Fibroblast of lung (primary cell): ENCODE measurements around the gene HUS1B. TPM values are rescaled to one million over a fixed set of nuclear protein-coding genes. Genes with fewer than 3 reads are reported as not detected.

Experiments
- DNase-seq, 2 donors: peaks; one replicate each; pipeline versions ENCODE4 v3.0.0 to v3.0.0-alpha.2; 2010; ENCODE audit warnings: low read depth in 2 of 2
- H2AFZ ChIP-seq: 2 replicates; pipeline ENCODE4 v1.5.1; 2012; ENCODE audit warnings: low read length, control low read depth, inconsistent platforms
- H3K27ac ChIP-seq: 2 replicates; pipeline ENCODE4 v1.5.1; 2011; ENCODE audit warnings: low read length, control low read depth; ENCODE audit not compliant: insufficient read depth
- H3K27me3 ChIP-seq: 2 replicates; pipeline ENCODE4 v1.5.1; 2011; ENCODE audit warnings: mild to moderate bottlenecking, low read length; ENCODE audit not compliant: control insufficient read depth, insufficient read depth
- H3K36me3 ChIP-seq: 2 replicates; pipeline ENCODE4 v1.5.1; 2011; ENCODE audit warnings: low read length; ENCODE audit not compliant: control insufficient read depth, insufficient read depth
- H3K4me1 ChIP-seq: 2 replicates; pipeline ENCODE4 v1.5.1; 2011; ENCODE audit warnings: low read length; ENCODE audit not compliant: control insufficient read depth, insufficient read depth; ENCODE audit errors: extremely low read depth
- H3K4me2 ChIP-seq: 2 replicates; pipeline ENCODE4 v1.5.1; 2011; ENCODE audit warnings: low read length, control low read depth; ENCODE audit not compliant: insufficient read depth; ENCODE audit errors: extremely low read depth
- H3K4me3 ChIP-seq, 4 experiments: fragments of 200-600 bp in 1 of 4; sonication (generic) in 1 of 4; replicated peaks in 1 of 4; 2 replicates each; pipeline ENCODE4 v1.5.1; 2011 to 2016; ENCODE audit warnings: low read length in 4 of 4, low read depth in 3 of 4, mild to moderate bottlenecking in 3 of 4, control low read depth in 2 of 4, inconsistent platforms in 1 of 4, mixed read lengths in 1 of 4; ENCODE audit not compliant: insufficient read depth in 1 of 4; ENCODE audit errors: control extremely low read depth in 1 of 4
- H3K79me2 ChIP-seq: 2 replicates; pipeline ENCODE4 v1.5.1; 2012; ENCODE audit warnings: mild to moderate bottlenecking, low read length, inconsistent platforms; ENCODE audit not compliant: control insufficient read depth, insufficient read depth
- H3K9ac ChIP-seq: 2 replicates; pipeline ENCODE4 v1.5.1; 2011; ENCODE audit warnings: mild to moderate bottlenecking, low read length, control low read depth; ENCODE audit not compliant: insufficient read depth
- H3K9me3 ChIP-seq: 2 replicates; pipeline ENCODE4 v1.5.1; 2012; ENCODE audit warnings: low read depth, low read length; ENCODE audit not compliant: control insufficient read depth, insufficient read depth
- H4K20me1 ChIP-seq: 2 replicates; pipeline ENCODE4 v1.5.1; 2011; ENCODE audit warnings: low read length; ENCODE audit not compliant: control insufficient read depth, insufficient read depth; ENCODE audit errors: extremely low read depth
- EZH2 ChIP-seq: IDR thresholded peaks from 2 replicates; pipeline ENCODE4 v1.5.1; 2012; ENCODE audit warnings: low read length, control low read depth, mild to moderate bottlenecking; ENCODE audit errors: missing control alignments
- polyA plus RNA-seq, 2 donors: library from polyadenylated mRNA; depleted of rRNA in 1 of 2; stranded (reverse) in 1 of 2; unstranded in 1 of 2; fragments of >200 nt; gene quantifications; 2 replicates each; pipeline ENCODE4 v1.2.1, GENCODE V29; 2011 to 2012; ENCODE audit warnings: missing spikeins in 1 of 2
- total RNA-seq: library from RNA; depleted of rRNA; stranded (reverse); fragments of >200 nt; gene quantifications from 2 replicates; pipeline ENCODE4 v1.2.1, GENCODE V29; 2014
- TF ChIP-seq, protein P1 (sequence below), 2 donors: IDR thresholded peaks in 1 of 2; conservative IDR thresholded peaks in 1 of 2; 1 replicate in 1 of 2; 2 replicates in 1 of 2; pipeline ENCODE4 v1.5.1; 2011 to 2012; ENCODE audit warnings: low read length in 2 of 2, control low read depth in 1 of 2, inconsistent platforms in 1 of 2, low read depth in 1 of 2, mild to moderate bottlenecking in 1 of 2

HUS1B gene
- total and polyA plus RNA-seq, 2 donors (not counting 1 experiment from before 2014, with no cell fraction given) = 0.08 to 1.2 TPM

DNA sequence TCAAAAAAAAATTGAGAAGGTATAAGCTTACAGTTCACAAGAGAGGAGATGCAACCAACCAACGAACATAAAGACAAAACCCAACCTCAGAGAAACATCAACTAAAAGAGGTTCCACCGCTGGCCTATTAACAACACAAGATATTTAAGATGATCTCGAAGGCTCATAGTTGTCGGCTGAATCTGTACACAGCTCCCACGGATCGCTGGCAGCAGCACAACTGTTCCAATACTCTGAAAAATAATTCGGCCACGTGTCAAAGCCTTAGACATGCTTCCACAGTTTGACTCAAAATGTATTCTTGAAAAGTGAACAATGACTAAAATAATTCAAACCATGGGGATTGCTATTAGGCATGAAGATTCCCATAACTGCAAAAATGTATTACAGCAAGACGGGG lies 22.4 kb upstream of the HUS1B start:
- Histone ChIP-seq H4K20me1 (peaks cover 2% of the 10 kb centered on the region), H3K4me3 (peak overlapping the region in 1 of 4 experiments; percentile 29), H3K27me3 (no peaks in the 10 kb centered on the region), H3K79me2 (peaks cover 45% of the 10 kb centered on the region), H3K36me3 (no peaks in the 10 kb centered on the region), H3K27ac (peak overlapping the region; percentile 34), H3K9me3 (no peaks in the 10 kb centered on the region), H3K4me2 (peak overlapping the region; percentile 75), H3K4me1 (peaks cover 20% of the 10 kb centered on the region), H2AFZ (peak overlapping the region; percentile 31), H3K9ac (no peak overlapping the region)
- no peak for TF ChIP-seq EZH2
- TF ChIP-seq, protein P1, sequence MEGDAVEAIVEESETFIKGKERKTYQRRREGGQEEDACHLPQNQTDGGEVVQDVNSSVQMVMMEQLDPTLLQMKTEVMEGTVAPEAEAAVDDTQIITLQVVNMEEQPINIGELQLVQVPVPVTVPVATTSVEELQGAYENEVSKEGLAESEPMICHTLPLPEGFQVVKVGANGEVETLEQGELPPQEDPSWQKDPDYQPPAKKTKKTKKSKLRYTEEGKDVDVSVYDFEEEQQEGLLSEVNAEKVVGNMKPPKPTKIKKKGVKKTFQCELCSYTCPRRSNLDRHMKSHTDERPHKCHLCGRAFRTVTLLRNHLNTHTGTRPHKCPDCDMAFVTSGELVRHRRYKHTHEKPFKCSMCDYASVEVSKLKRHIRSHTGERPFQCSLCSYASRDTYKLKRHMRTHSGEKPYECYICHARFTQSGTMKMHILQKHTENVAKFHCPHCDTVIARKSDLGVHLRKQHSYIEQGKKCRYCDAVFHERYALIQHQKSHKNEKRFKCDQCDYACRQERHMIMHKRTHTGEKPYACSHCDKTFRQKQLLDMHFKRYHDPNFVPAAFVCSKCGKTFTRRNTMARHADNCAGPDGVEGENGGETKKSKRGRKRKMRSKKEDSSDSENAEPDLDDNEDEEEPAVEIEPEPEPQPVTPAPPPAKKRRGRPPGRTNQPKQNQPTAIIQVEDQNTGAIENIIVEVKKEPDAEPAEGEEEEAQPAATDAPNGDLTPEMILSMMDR (conservative IDR thresholded peaks at IDR 0.05 in 1 of 2, IDR thresholded peaks at IDR 0.05 in 1 of 2; ENCODE audit: low read depth in 1 of 2, low read length in 2 of 2) = no peak
- peak; percentile 33 to 57 for DNase-seq

DNA sequence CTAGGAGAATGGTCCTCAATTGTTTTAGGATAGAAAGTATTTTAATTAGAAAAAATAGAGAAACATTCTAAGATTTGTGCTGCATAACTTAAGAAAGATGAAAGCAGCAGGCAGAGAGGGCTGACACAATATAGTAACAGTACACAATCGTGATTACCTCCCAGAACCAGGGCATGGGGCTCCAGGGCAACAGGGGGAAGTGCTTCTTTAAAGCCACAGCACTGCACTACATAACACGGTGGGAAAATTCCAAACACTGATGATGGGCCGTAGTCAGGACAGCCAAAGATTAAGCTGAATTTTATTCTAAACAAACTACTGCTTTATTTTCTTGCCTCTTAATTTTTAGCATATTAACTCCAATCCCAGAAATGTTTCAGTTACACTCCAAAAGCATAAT lies 21.6 kb upstream of the HUS1B start:
- no peak overlapping the region for H3K27ac ChIP-seq
- DNase-seq = no peak
- H3K9me3 ChIP-seq = no peaks in the 10 kb centered on the region
- H3K4me2 ChIP-seq = peak overlapping the region; percentile 32
- H3K27me3 ChIP-seq = no peaks in the 10 kb centered on the region
- H2AFZ ChIP-seq = no peak overlapping the region
- peaks cover 2% of the 10 kb centered on the region for H4K20me1 ChIP-seq
- TF ChIP-seq, protein P1 (conservative IDR thresholded peaks at IDR 0.05 in 1 of 2, IDR thresholded peaks at IDR 0.05 in 1 of 2; ENCODE audit: low read depth in 1 of 2, low read length in 2 of 2) = no peak
- TF ChIP-seq EZH2 = no peak
- H3K4me3 ChIP-seq = no peak overlapping the region
- peaks cover 18% of the 10 kb centered on the region for H3K4me1 ChIP-seq
- H3K9ac ChIP-seq = no peak overlapping the region
- no peaks in the 10 kb centered on the region for H3K36me3 ChIP-seq
- peaks cover 42% of the 10 kb centered on the region for H3K79me2 ChIP-seq

DNA sequence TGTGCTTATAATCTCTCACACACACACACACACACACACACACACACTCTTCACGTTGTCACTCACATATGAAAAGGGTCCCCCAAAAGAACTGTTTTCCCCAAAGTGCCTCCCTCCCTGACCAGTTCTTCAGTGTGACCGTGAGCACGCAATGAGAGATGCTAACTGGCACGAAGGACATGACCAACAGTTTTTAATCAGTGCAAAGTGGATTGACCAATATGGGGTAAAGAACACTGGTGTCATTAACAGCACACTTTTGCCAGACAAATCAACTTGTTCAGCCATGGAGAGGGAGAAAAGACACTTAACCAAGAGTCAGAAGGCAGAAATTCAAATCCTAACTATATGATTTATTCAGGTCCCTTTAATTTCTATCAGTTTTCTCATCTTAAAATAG lies 21.0 kb upstream of the HUS1B start:
- TF ChIP-seq EZH2 = no peak
- TF ChIP-seq, protein P1 (conservative IDR thresholded peaks at IDR 0.05 in 1 of 2, IDR thresholded peaks at IDR 0.05 in 1 of 2; ENCODE audit: low read depth in 1 of 2, low read length in 2 of 2) = no peak
- Histone ChIP-seq H3K27me3 (no peaks in the 10 kb centered on the region), H3K9me3 (no peaks in the 10 kb centered on the region), H3K4me2 (no peak overlapping the region), H3K9ac (no peak overlapping the region), H3K79me2 (peaks cover 40% of the 10 kb centered on the region), H4K20me1 (peaks cover 2% of the 10 kb centered on the region), H3K27ac (no peak overlapping the region), H3K36me3 (no peaks in the 10 kb centered on the region), H2AFZ (no peak overlapping the region), H3K4me1 (peaks cover 16% of the 10 kb centered on the region), H3K4me3 (no peak overlapping the region)
- DNase-seq = no peak
